GM18508 (cell line): ENCODE results near the gene LOXHD1.

Experiments used
- ATAC-seq: cut with Tn5 transposase; IDR thresholded peaks from one replicate; pipeline ENCODE4 v1.9.1; 2021; ENCODE audit warnings: moderate number of reproducible peaks; ENCODE audit not compliant: insufficient read depth, unreplicated experiment

Gene LOXHD1

DNA sequence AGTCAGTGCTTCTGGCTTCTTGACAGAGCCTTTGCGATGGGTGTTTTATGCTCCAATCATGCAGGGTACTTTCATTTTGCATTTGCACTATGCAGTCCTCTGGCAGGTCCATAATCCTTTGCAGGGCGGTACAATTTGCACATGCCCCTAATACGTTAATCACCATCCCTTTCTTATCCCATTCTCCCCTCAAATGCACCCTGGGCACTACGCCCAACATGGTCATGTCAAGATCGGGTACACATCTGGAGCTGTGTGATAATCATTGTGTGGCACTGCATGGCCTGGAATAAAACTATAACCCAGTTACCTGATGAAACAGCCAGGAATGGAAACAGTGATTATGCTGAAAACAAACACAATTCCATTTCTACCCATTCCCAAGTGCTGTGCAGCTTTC, 27.7 kb downstream of the LOXHD1 start:
- no peak for ATAC-seq

DNA sequence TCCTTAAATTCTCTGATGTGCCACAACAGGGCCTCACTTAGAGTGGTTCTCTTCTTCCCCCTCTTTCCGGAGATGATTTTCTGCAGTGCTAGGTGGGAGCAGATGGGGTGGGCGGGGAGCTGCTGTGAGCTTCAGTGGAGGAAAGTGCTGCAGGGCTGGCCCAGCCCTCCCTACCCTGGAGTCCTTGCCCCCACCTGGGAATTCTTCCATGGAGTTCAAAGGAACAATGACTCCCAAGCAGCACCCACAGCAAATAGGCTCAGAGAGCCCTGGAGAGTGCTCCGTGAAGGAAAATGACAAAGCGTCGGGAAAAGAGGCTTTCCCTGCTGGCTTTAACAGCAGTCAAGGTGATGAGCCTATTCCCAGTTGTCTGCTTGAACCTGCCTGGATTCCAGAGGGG, 28.8 kb downstream of the LOXHD1 start:
- no peak for ATAC-seq

DNA sequence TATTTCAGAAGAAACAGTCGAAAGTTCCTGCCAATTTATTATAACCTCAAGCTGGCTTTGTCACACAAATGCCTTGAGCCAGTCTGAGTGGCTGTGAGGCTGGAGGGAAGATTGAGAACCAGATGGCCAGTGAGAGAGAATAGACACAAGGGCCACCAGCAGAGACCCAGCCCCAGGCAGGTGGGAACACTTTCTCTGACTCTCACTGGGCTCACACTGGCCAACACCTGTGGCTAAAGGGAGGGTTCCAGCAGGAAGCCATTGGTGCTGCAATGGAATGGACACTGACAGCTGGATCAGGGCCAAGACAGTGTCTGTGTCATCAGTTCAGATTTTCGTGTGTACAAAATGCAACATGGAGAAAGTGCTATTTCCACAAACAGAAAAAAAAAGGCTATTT, 29.9 kb downstream of the LOXHD1 start:
- ATAC-seq = no peak

DNA sequence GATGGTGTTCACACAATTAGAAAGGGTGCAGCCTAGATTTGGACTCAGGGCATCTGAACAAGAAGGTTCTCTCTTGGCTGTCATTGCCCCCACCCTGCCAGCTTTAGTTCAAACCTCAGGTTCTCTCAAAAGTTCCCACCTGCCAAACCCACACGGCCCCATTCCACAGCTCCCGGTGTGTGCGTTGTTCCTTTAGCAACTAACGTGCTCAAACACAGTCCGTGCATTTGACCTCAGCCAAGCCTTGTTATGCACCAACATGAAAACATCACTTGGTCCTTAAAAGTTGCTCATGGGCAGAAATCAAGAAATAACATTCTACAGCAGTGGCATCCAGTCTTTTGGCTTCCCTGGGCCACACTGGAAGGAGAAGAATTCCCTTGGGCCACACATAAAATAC, 32.0 kb downstream of the LOXHD1 start:
- ATAC-seq = no peak

DNA sequence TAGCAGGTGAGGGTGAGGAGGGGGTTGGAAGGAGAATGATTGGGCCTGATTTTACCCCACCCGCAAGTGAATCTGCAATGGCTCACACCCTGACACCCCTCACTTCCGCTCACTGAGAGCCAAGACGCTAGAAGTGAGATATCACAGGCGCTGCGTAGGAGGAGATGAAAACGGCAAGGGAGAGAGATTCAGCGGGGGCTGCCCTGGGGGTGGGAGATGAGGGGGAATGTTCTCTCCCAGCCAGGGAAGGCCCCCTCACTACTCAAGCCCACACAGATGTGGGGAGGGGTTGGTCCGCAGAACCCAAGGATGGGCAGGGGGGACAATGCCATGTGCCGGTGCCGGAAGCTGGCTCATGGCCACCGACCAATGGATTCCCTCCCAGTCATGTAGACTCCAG, 32.9 kb downstream of the LOXHD1 start:
- ATAC-seq = no peak

DNA sequence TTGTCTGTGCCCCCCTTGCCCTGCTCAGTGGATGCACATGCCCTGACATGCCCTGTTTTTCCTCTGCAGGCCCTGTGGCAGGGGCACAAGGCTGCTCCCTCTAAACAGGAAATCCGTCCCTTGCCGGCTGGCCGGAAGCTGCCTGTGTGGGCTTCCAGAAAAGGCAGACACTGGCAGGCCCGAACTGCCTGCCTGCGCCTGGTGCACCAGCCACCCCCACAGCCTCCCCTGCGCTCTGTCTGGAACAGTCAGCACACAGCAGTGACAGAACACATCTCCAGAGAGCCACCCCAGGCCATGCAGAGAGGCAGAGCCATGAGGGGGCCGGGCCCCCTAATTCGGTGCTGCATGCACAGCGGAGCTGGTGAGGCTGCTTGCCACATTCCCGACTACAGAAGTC, 33.5 kb downstream of the LOXHD1 start:
- ATAC-seq = no peak

DNA sequence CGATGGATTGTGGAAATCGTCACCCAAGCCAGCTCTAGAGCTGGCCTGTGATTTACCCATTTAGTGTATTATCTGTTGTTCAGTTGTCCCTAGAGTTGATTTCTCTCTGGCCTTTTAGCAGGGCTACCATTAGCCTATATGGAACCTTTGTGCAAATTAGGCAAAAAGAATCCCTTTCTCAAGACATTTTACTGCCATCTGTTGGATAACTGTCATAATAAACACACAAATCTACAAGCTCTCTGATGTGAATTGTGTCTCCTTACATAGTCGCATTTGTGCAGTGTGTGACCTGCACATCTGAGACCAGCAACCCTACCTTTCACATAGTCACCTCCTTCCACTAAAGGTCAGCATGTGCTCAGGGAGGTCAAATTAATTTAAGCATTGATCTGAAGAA, 34.0 kb downstream of the LOXHD1 start:
- no peak for ATAC-seq

DNA sequence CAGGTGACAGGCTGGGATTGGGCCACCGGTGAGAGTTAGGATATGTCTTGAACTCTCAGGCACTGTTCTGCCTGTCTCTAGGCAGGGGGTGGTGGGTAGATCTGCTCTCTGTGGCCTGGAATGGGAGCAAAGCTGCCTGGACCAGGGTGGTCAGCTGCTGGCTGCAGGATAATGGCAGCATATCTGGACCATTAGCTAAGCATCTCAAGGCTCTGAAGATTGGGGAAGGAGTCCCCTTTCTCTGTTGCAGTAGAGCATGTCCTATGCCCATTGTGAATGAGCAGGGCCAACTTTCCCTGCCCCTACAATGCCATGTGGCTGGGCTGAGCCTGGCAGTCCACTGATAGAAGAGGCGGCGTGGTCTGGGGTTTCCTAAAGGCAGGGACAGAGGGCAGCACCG, 34.6 kb downstream of the LOXHD1 start:
- ATAC-seq = no peak

DNA sequence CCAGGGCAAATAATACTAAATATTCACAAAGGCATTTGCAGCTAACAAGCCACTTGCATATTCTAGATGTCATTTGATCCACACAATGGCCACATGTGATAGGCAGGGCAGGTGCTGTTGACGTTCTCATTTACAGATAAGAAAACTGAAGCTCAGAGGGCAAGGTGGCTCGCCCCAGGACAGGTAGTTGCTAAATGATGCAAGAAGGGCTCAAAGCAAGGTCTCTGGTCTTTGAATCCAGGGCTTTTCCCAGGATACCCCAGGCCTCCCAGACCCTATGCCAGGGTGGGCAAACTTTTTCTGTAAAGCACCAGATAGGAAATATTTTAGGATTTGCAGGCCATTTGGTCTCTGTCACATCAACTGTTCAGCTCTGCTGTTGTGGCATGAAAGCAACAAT, 35.1 kb downstream of the LOXHD1 start:
- no peak for ATAC-seq

DNA sequence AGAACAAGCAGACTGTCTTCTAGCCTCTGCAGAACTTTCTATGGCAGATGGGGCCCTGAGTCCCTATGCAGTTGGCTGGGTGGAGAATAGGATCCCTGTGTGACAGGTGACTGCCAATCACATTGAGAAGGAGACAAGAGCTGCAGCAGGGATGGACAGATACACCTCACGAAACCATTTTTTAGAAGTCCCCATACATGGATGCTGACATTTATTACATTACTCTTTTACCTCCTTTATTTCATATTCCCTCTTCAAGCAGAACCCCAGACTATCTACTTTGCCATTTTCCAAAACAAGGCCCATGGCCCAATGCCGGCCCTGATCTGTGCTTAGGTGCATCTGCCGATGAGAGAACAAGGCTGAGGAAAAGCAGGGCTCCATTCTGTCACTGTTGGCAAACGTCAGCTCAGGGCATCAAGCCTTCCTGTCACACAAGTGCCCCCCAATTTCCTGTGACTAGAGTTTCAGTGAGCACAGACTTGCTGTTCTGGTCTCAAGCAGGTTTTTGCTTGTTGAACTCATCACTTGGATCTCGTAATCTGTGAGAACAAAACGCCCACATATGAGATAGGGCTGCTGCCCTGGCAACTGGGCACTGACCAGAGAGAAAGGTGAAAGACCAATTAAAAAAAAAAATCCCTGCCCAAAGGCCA, 35.8 kb downstream of the LOXHD1 start:
- ATAC-seq = no peak

DNA sequence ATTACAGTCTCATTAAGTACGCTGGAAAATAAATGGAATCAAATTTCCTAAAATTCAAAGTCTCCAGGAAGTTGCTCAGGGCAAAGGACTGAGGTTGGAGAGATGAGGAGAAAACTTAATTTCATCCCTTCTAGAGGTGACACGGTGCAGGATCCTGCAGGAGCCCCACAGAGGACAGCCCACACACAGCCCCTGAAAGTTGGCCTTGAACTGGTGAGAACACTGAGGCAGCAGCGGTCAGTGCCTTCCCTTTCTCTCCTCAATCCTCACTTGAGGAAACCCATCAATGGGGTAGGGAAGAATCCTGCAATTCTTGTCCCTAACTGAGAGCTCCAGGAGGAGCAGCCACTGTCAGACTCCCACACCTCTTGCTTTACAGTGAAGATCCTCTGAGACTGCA, 37.5 kb downstream of the LOXHD1 start:
- ATAC-seq = no peak

DNA sequence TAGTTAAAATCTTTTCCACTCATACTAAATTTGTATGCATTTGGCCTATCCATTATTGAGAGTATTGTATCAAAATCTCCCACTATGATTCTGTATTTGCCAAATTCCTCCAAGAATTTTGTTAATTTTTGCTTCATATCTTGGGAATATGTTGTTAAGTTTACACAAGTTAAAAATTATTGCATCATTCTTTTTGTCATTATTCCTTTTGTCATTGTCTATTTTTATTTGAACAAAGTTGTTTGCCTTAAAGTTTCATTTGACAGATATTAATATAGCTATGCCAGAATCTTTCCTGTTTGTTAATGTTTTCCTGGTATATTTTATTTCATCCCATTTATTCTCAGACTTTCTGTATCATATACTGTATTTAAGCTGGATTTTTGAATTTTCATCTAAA, 41.3 kb downstream of the LOXHD1 start:
- ATAC-seq = no peak

DNA sequence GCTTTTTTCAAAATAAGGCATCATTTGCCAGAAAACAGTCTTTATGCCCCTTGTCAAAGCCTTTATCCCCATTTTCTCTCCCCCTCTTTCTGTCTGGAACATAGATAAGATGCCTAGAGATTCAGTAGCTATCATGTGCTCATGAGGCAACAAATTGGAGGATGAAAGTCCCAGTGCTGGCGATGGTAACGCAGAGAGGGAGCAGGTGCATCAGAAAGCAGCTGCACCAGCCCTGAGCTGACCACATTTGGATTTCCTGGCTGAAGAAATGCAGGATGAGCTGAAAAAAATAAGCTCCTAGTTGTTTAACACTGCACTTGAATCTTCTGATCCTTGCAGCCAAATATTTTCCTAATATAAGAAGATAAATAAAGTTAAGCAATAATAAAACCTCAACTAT, 48.0 kb downstream of the LOXHD1 start:
- ATAC-seq = no peak

DNA sequence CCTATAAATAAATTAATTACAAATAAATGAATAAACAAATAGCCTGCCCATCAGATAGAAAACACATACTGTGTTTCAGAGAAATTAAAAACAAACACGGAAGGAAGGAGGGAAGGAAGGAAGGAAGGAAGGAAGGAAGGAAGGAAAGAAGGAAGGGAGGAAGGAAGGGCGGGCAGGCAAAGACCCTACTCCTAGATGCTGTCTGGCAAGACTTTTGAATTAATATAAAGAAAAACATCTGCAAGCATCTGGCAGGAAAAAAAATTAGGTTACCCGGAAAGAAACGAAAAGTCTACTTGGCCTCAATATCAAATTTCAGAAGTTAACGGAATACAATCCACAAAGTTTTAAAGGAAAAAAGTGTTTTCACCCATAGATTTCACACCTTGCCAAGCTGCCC, 49.1 kb downstream of the LOXHD1 start:
- ATAC-seq = no peak

DNA sequence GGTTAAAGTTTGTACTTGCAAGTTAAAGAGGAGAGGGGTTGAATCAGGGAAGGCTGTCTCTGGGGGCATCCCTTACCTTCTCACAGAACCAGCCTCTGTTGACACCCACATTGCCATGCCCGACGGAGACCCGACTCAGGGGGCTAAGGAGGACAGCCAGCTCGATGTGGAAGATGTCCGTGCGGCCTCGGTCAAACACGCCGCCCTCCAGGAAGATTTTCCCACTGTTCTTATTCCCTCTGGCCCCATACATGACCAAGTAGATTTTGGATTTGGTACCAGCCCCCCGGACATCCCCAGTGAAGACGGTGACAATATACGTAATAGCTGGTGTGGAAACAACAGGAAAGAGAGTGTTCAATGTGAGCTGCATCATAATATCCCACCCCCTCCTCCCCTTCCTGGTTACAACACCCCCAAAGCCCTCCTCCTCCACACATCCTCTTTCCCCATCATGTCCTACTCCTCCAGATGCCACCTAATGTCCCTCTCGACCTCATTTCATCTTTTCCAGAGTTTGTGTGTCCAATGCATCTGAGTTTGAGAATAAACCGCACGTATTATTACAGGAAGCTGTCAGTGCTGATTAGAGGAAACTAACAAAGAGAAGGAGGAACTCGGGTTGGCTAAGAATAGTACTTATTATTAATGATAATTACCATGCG, 55.7 kb downstream of the LOXHD1 start:
- ATAC-seq = no peak

DNA sequence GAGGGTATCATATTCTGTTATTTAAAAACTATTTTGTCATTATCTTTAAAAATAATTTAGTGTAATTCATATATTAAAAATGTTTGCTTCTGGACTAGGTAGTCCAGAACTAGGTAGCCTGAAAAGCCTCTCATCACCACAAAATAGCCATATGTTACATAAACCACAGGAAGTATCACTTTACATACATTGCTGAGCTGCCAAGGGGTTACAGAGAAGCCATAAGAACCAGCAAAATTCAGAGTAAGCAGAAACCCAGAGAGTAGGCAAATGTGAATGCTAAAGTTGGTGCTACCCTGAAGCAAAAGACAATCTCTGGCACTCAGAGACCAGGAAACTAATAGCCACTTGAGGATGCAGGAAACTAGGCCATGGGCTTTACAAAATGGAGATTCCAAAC, 60.9 kb downstream of the LOXHD1 start:
- no peak for ATAC-seq

DNA sequence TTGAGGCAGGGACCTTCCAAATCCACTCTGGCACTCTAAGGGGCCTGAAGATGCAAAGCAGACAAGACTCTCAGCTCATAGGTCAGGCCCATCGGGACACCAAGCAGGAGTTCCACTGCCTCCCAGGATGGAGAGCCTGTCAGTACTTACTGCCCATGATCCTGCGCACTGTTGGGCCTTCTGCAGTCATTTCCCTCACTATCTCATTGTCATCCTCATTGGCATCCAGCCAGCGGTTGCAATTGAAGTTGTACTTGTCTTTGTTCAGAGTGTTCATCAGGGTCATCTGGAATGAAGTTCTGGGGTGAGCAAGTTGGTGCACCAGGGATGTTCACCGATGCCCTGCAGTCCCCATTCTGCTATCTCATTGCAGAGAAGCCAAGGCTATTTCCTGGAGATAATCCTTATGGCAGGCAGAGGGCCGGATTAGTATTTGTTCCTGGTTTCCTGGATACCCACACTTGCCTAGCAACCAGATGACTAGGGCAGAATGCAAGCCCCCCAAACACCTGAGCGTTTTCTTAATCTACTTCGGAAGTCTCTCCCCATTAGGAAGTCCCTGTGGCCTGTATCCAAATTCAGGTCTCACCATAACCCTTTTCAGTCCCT, 65.1 kb downstream of the LOXHD1 start:
- ATAC-seq = no peak

DNA sequence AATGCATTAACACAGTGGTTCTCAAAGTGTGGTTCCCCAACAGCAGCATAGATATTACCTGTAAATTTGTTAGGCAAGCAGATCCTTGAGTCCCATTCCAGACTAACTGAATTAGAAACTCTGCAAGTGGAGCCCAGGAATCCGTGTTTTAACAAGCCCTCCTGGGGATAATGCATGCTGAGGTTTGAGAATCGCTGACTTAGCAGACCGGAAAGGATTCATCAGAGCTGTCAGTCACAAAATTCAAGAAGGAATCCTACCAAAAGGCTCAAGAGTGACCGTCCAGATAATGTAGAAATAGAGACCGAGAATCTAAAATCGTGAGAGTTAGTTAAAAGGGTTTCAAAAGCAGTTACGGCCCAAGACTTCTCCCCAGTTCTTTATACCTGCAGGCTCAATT, 66.9 kb downstream of the LOXHD1 start:
- no peak for ATAC-seq

DNA sequence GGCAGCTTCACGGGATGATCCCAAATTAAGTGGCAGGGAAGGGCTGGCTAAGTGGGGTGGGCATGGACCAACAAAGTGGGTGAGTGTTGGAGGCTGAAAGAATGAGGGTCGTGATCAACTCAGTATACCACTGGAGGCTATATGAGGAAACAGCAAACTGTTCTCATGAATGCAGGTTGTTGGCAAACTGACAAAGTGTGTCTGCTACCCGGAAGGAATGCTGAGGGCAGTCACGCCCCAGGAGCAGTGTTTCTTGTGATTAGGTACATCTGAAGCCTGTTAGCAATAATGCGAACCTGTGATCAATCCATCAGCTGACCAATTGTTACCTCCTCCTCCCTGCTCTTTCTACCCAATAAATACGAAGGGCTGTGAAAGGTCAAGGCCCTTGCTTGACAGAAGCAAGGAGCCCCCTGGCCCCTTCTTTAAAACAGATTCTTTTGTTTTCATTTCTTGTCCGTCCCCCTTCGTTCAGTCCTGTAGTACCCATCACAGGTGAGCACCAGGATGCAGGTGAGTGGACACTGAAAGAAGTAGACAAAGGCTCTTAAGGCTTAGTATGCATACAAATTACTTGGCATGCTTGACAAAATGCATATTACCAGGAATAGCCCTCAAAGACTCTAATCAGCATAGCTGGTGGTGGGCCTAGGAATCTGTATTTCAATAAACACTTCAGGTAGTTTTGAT, 67.9 kb downstream of the LOXHD1 start:
- no peak for ATAC-seq

DNA sequence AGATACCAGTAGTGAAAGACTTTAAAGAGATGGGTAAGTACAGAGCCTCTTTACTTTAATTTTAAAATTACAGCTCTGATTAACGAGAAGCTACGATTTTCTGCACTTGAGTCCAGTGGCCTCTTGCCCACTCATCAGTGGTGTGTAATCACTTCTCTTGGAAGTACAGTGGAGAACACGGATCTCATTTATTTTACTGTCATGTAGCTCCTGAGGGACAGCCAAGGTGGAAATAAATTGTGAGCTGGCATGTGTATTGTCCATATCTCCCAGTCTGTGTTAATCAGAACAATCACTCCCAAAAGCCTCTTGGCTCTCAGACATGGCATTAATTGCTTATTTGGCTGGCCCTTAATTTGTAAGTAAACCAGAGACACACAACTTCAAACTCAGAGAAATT, 69.4 kb downstream of the LOXHD1 start:
- ATAC-seq = no peak

DNA sequence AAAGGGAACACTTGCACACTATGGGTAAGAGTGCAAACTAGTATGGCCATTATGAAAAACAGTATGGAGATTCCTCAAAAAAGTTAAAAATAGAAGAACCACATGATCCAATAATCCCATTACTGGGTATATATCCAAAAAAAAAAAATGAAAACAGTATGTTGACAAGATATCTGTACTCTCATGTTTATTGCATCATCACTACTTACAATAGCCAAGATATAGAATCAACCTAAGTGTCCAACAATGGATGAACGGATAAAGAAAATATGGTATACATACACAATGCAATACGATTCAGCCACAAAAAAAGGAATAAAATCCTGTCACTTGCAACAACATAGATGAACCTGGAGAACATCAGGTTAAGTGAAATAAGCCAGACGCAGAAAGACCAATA, 73.3 kb downstream of the LOXHD1 start:
- ATAC-seq = no peak
